NCI-H1930 (cell line): ENCODE measurements around the gene TSPAN31.
A peak's percentile ranks its signal among the peaks of the same experiment; 100 is the strongest.
"Not testable (repeated sequence)": the region's sequence is repeated elsewhere in the genome, so short reads cannot be mapped to it uniquely, and the experiment has no call there.

Experiments
- DNase-seq, 2 experiments: peaks; one replicate each; lab custom pipeline; 2025; lab: John Stamatoyannopoulos, UW

The TSPAN31 gene

GRCh38 chr12:57767305-57767698, 22.5 kb downstream of the TSPAN31 start:
- DNase-seq: no peak

GRCh38 chr12:57767876-57768275, 23.0 kb downstream of the TSPAN31 start:
- no peak for DNase-seq

- no peak for DNase-seq
Measured at GRCh38 chr12:57769594-57769993, 24.8 kb downstream of the TSPAN31 start.

- DNase-seq: no peak
Measured at GRCh38 chr12:57770734-57771133, 25.9 kb downstream of the TSPAN31 start.

- DNase-seq: peak; percentile 69 to 81
Measured at GRCh38 chr12:57771236-57771872, 26.5 kb downstream of the TSPAN31 start.

- peak; percentile 92 to 94 for DNase-seq
Measured at GRCh38 chr12:57771873-57772428, 27.1 kb downstream of the TSPAN31 start, which contains the start of gene METTL1. Gene METTL1 (minus strand): TSS chr12:57772105. CDS start chr12:57772083, 22 bp downstream.

GRCh38 chr12:57772429-57773322, 27.8 kb downstream of the TSPAN31 start, which contains the start of gene EEF1AKMT3:
Gene EEF1AKMT3 (plus strand): TSS chr12:57772614. CDS start chr12:57772725, 111 bp downstream.
- peak; percentile 46 for DNase-seq

- DNase-seq: not testable (repeated sequence)
Measured at GRCh38 chr12:57774634-57775033, 29.8 kb downstream of the TSPAN31 start.

GRCh38 chr12:57775044-57775443, 30.2 kb downstream of the TSPAN31 start:
- DNase-seq: no peak

GRCh38 chr12:57775563-57776246, 30.9 kb downstream of the TSPAN31 start:
- DNase-seq: no peak

- DNase-seq: no peak
Measured at GRCh38 chr12:57776247-57776587, 31.4 kb downstream of the TSPAN31 start.

GRCh38 chr12:57777367-57777766, 32.5 kb downstream of the TSPAN31 start:
- no peak for DNase-seq

GRCh38 chr12:57777911-57778310, 33.1 kb downstream of the TSPAN31 start:
- DNase-seq: no peak

- DNase-seq: no peak
Measured at GRCh38 chr12:57779736-57780135, 34.9 kb downstream of the TSPAN31 start.

- no peak for DNase-seq
Measured at GRCh38 chr12:57780284-57780897, 35.6 kb downstream of the TSPAN31 start.

- no peak for DNase-seq
Measured at GRCh38 chr12:57781244-57781643, 36.4 kb downstream of the TSPAN31 start.

- no peak for DNase-seq
Measured at GRCh38 chr12:57781801-57782200, 37.0 kb downstream of the TSPAN31 start.

- DNase-seq: no peak
Measured at GRCh38 chr12:57782243-57782607, 37.4 kb downstream of the TSPAN31 start.

GRCh38 chr12:57782608-57783465, 38.0 kb downstream of the TSPAN31 start, which contains the start of gene TSFM:
Gene TSFM (plus strand): TSS chr12:57782787. CDS start chr12:57782802, 15 bp downstream.
- peak; percentile 90 to 98 for DNase-seq

GRCh38 chr12:57783466-57783801, 38.6 kb downstream of the TSPAN31 start:
- DNase-seq: no peak

GRCh38 chr12:57783861-57784260, 39.0 kb downstream of the TSPAN31 start:
- DNase-seq: no peak
